Kidney epithelial cell (primary cell): ENCODE results near the gene IQSEC3. TPM values are rescaled to one million over a fixed set of nuclear protein-coding genes. Genes with fewer than 3 reads are reported as not detected.

Source experiments
- DNase-seq: peaks from one replicate; pipeline ENCODE4 v3.0.0-alpha.2; 2010; ENCODE audit warnings: low read depth
- H3K27me3 ChIP-seq: 2 replicates; pipeline ENCODE4 v1.6.0; 2011; ENCODE audit warnings: low read length; ENCODE audit not compliant: control insufficient read depth, insufficient read depth
- H3K36me3 ChIP-seq: 2 replicates; pipeline ENCODE4 v1.5.1; 2011; ENCODE audit warnings: low read length; ENCODE audit not compliant: control insufficient read depth, insufficient read depth
- H3K4me3 ChIP-seq: 2 replicates; pipeline ENCODE4 v1.5.1; 2011; ENCODE audit warnings: low read depth, mild to moderate bottlenecking, control low read depth, low read length
- total RNA-seq: library from RNA; depleted of rRNA; stranded (reverse); fragments of >200 nt; gene quantifications from 2 replicates; pipeline ENCODE4 v1.2.3, GENCODE V29; 2015
- TF ChIP-seq, protein P1 (sequence below): IDR thresholded peaks from 2 replicates; pipeline ENCODE4 v1.5.1; 2011; ENCODE audit warnings: mild to moderate bottlenecking, moderate library complexity, low read length, control low read depth, inconsistent platforms; ENCODE audit not compliant: insufficient read depth, poor library complexity, severe bottlenecking

IQSEC3 gene
- total RNA-seq, 1 donor from 2014 or later = 1.0 TPM

DNA sequence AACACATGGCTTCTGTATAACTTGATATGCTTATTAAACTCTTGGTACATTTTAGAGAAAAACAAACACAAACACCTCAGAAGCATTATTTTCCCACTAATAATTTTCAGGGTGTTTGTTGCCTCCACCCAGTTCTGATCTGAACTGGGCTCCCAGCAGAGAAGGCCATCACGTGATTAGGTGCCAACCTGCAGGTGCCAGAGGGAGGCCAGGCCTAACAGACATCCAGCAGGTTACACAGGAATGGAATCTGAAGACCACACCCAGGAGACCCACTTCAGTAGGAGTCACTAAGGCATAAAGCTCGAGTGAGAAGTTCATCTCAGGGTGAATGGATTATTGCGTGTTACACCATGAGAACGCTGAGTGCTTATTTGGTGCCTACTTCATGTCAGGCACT is 138.5 kb downstream of the IQSEC3 start:
- Histone ChIP-seq H3K4me3 (no peak overlapping the region), H3K27me3 (peaks cover 38% of the 10 kb centered on the region), H3K36me3 (no peaks in the 10 kb centered on the region)
- TF ChIP-seq, protein P1, sequence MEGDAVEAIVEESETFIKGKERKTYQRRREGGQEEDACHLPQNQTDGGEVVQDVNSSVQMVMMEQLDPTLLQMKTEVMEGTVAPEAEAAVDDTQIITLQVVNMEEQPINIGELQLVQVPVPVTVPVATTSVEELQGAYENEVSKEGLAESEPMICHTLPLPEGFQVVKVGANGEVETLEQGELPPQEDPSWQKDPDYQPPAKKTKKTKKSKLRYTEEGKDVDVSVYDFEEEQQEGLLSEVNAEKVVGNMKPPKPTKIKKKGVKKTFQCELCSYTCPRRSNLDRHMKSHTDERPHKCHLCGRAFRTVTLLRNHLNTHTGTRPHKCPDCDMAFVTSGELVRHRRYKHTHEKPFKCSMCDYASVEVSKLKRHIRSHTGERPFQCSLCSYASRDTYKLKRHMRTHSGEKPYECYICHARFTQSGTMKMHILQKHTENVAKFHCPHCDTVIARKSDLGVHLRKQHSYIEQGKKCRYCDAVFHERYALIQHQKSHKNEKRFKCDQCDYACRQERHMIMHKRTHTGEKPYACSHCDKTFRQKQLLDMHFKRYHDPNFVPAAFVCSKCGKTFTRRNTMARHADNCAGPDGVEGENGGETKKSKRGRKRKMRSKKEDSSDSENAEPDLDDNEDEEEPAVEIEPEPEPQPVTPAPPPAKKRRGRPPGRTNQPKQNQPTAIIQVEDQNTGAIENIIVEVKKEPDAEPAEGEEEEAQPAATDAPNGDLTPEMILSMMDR = no peak
- DNase-seq = no peak

DNA sequence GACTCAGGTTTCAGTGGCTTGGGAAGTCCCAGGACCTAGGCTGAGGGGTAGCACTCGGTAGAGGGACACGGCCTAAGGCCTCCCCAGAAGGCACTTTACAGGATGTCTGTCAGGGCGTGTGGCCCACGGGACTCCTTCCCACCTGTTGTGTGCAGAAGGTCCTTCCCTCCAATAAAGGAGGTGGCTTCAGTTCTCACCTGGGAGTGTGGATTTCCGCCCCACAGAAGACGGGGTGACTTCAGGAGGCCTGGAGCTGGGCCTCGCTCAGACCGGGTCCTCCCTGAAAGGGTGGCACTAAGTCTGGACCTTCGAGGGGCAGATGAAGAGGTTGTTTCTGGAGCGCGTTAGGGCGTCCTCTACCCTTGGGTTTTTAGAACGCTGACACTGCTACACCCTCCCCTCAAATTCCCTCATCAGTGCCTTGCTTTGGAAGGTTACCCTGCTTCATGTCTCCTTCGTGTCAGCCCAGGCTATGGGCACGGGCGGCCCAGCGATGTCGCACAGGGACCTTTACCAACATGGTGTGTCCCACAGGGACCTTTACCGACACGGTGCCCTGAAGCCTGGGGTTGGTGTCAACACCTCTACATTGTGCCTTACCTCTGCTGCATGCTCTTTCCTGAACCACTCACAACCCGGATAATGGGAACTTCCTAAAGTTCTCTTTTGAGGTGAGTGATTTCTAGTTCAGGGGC is 140.3 kb downstream of the IQSEC3 start:
- DNase-seq = no peak
- TF ChIP-seq, protein P1 = no peak
- Histone ChIP-seq H3K27me3 (peaks cover 29% of the 10 kb centered on the region), H3K36me3 (no peaks in the 10 kb centered on the region), H3K4me3 (no peak overlapping the region)

- DNase-seq = no peak
- no peak overlapping the region for H3K4me3 ChIP-seq
- TF ChIP-seq, protein P1 = no peak
- no peaks in the 10 kb centered on the region for H3K36me3 ChIP-seq
- H3K27me3 ChIP-seq = peaks cover 24% of the 10 kb centered on the region
These were observed 141.2 kb downstream of the IQSEC3 start for GRCh38 chr12:207804-208203.

GRCh38 chr12:208813-209212 is 142.2 kb downstream of the IQSEC3 start:
- TF ChIP-seq, protein P1 = no peak
- no peak for DNase-seq
- Histone ChIP-seq H3K4me3 (no peak overlapping the region), H3K27me3 (peaks cover 27% of the 10 kb centered on the region), H3K36me3 (no peaks in the 10 kb centered on the region)

DNA sequence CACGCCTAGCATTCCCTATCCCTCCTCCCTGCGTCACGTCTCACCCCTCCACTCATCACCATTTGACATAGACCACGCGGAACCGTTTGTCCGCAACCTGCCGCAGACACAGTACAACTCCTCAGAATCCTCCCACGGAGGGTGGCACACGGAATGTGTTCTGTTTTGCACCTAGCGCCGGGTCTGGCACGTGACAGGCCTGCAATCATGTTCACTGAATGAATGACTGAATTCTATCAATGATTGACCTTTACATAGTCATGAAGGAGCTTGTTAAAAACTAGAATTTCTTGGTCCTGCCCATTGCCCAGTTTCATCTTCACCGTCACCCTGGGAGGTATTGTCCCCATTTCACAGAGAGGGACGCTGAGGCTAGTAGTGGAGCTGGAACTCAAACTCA is 142.7 kb downstream of the IQSEC3 start:
- no peak for DNase-seq
- Histone ChIP-seq H3K36me3 (no peaks in the 10 kb centered on the region), H3K4me3 (no peak overlapping the region), H3K27me3 (peaks cover 27% of the 10 kb centered on the region)
- TF ChIP-seq, protein P1 = no peak

DNA sequence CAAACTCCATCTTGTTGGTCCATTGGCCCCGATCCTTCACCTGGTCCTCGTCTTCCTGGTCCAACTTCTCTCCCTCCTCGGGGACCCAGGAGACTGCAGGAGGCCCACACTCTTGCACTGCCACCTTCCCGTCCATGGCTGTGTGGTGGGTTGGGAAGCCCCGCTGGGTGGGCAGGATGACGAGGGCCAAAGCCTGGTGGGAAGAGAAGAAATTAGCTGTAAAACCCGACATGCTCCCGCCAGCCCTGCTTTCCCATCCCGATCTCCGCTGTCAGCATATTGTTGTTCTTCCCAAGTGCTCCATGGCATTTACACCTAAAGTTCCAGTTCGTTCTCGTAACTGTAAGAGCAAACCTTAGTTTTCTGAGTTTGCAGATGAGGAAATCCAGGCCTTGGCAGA is 143.3 kb downstream of the IQSEC3 start:
- Histone ChIP-seq H3K4me3 (no peak overlapping the region), H3K36me3 (no peaks in the 10 kb centered on the region), H3K27me3 (peaks cover 25% of the 10 kb centered on the region)
- TF ChIP-seq, protein P1 = no peak
- DNase-seq = no peak
